Chondrocyte (in vitro differentiated cells): ENCODE data around the gene KCNK5. TPM values are rescaled to one million over a fixed set of nuclear protein-coding genes. Genes with fewer than 3 reads are reported as not detected.

Experiments used
- DNase-seq: peaks from one replicate; pipeline ENCODE4 v3.0.0; 2021; ENCODE audit warnings: mixed read lengths, low spot score
- H3K27ac Mint-ChIP-seq: one replicate; pipeline ENCODE4 v1.8.0; 2021; ENCODE audit warnings: mild to moderate bottlenecking, moderate library complexity, mixed read lengths; ENCODE audit not compliant: unreplicated experiment
- H3K27me3 Mint-ChIP-seq: 2 replicates; pipeline ENCODE4 v1.8.0; 2021; ENCODE audit warnings: low read depth, mixed read lengths
- H3K36me3 Mint-ChIP-seq: 2 replicates; pipeline ENCODE4 v1.8.0; 2021; ENCODE audit warnings: low read depth, mixed read lengths
- H3K4me1 Mint-ChIP-seq: 2 replicates; pipeline ENCODE4 v1.8.0; 2021; ENCODE audit warnings: low read depth, mild to moderate bottlenecking, mixed read lengths
- H3K4me3 Mint-ChIP-seq: one replicate; pipeline ENCODE4 v1.8.0; 2021; ENCODE audit warnings: mild to moderate bottlenecking, moderate library complexity, mixed read lengths; ENCODE audit not compliant: unreplicated experiment
- H3K9me3 Mint-ChIP-seq: 2 replicates; pipeline ENCODE4 v1.8.0; 2021; ENCODE audit warnings: low read depth, mixed read lengths
- total RNA-seq: library from RNA; stranded (reverse); gene quantifications from 3 replicates; pipeline ENCODE4 v1.2.1, GENCODE V29; 2021
- TF ChIP-seq, protein P1 (sequence below): fragments of 200-600 bp; sonication (generic); IDR thresholded peaks from 2 replicates; pipeline ENCODE4 v1.5.0; 2021; ENCODE audit warnings: antibody characterized with exemption, mild to moderate bottlenecking, moderate library complexity

KCNK5 gene
- total RNA-seq, 1 donor from 2014 or later: not detected

DNA sequence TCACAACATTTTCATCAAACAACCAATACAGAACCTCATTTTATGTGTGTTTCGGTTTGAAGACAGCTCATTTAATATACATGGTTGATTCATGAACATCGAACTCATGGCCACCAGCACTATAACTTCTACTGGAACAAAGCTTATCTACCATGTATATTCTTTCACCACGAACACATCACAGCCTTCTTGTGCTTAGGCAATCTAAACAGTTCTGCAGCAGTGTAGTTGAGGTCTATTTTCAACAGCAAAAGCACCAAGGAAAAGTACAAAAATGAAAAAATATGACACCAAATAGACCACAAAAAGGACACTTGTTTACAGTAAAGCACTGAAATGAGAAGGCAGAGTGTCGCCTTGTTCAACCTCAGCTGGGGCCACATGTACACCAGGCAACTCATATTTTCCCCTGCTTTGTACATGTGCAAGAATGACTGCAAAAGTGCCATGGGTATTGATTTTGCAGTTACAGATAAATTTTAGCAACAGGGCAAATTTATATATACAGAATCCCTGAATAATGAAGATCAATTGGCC is 25.8 kb upstream of the KCNK5 start:
- Mint-ChIP-seq H3K36me3 (no peaks in the 10 kb centered on the region), H3K4me1 (no peaks in the 10 kb centered on the region), H3K27ac (no peak overlapping the region), H3K27me3 (peaks cover 40% of the 10 kb centered on the region), H3K4me3 (no peak overlapping the region), H3K9me3 (peaks cover 13% of the 10 kb centered on the region)
- DNase-seq: no peak
- TF ChIP-seq, protein P1, sequence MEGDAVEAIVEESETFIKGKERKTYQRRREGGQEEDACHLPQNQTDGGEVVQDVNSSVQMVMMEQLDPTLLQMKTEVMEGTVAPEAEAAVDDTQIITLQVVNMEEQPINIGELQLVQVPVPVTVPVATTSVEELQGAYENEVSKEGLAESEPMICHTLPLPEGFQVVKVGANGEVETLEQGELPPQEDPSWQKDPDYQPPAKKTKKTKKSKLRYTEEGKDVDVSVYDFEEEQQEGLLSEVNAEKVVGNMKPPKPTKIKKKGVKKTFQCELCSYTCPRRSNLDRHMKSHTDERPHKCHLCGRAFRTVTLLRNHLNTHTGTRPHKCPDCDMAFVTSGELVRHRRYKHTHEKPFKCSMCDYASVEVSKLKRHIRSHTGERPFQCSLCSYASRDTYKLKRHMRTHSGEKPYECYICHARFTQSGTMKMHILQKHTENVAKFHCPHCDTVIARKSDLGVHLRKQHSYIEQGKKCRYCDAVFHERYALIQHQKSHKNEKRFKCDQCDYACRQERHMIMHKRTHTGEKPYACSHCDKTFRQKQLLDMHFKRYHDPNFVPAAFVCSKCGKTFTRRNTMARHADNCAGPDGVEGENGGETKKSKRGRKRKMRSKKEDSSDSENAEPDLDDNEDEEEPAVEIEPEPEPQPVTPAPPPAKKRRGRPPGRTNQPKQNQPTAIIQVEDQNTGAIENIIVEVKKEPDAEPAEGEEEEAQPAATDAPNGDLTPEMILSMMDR: no peak

DNA sequence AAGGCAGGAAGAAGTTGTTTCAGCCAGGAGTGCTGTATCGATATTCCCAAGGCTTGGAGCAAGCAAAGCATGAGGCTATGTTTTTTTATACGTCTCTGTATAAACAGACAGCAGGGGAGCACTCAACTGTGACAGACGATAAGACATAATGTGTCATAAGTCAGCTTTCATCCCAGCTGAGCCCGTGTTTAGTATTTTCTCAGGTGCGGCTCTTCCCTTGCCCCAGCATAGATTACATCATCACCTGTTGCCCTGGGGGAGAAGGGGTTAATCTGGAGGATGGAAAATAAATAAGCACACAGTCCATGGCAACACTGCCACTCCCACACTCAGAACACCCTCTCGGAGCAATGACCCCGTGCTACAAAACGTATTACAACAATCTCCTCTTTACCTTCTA is 22.1 kb upstream of the KCNK5 start:
- Mint-ChIP-seq H3K4me3 (no peak overlapping the region), H3K4me1 (no peaks in the 10 kb centered on the region), H3K36me3 (no peaks in the 10 kb centered on the region), H3K27ac (no peak overlapping the region), H3K9me3 (peaks cover 13% of the 10 kb centered on the region), H3K27me3 (peaks cover 34% of the 10 kb centered on the region)
- no peak for DNase-seq
- TF ChIP-seq, protein P1: no peak

DNA sequence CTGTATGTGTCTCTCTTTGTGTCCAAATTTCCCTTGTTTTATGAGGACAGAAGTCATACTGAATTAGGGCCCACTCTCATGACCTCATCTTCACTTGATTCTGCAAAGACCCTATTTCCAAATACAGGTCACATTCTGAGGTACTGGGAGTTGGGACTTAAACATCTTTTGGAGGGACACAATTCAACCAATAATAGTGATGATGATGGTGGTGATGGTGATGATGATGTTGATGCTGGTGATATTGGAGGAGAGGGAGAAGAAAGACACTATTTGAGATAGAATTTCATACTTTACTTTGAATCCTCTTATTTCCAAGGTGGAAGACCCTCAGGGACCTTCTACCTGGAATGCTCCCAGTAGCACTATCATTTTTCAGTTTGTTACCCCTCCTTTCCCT is 21.2 kb upstream of the KCNK5 start:
- Mint-ChIP-seq H3K4me3 (no peak overlapping the region), H3K27ac (no peak overlapping the region), H3K9me3 (peaks cover 13% of the 10 kb centered on the region), H3K36me3 (no peaks in the 10 kb centered on the region), H3K4me1 (no peaks in the 10 kb centered on the region), H3K27me3 (peaks cover 31% of the 10 kb centered on the region)
- no peak for DNase-seq
- TF ChIP-seq, protein P1: no peak

DNA sequence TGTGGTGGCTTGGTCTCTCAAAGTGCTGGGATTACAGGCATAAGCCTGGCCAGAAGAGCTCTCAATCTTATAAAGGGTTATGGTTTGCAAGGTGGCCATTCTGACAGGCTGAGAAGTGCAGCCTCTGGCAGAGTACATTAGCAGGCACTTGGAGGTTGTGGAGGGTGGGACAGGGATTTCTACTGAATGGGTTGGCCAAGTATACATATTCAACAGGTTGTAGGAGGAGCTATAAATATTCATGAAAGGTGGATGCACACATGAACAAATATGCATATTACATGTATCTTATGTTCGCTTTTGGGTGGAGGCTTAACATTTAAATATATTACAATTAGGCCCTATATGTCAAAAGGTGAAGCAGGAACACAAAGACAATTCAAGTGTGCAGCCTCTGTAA is 20.0 kb upstream of the KCNK5 start:
- no peaks in the 10 kb centered on the region for H3K36me3 Mint-ChIP-seq
- peaks cover 6% of the 10 kb centered on the region for H3K9me3 Mint-ChIP-seq
- no peaks in the 10 kb centered on the region for H3K4me1 Mint-ChIP-seq
- no peak overlapping the region for H3K27ac Mint-ChIP-seq
- peaks cover 29% of the 10 kb centered on the region for H3K27me3 Mint-ChIP-seq
- DNase-seq: no peak
- TF ChIP-seq, protein P1: no peak
- H3K4me3 Mint-ChIP-seq: no peak overlapping the region

DNA sequence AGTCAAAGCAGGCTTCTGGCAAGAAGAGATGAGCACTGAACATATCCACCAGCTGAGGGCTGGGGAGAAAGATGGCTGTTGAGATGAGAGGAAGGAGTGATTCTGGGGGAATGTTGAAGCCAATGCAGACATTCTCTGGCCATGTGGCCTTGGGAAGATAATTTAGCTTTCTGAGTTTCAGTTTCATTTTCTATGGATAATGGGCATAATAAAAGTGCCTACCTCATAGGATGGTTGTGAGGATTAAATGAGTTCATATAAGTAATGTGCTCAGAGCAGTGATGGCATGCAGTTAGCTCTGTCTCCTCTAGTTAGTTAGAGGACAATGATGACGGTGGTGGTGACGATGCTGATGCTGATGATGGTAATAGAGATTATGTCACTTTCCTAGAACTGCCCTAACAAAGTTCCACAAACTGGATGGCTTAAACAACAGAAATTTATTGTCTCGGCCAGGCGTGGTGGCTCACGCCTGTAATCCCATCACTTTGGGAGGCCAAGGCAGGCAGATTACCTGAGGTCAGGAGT is 18.5 kb upstream of the KCNK5 start:
- no peak overlapping the region for H3K27ac Mint-ChIP-seq
- no peak overlapping the region for H3K4me3 Mint-ChIP-seq
- H3K27me3 Mint-ChIP-seq: peaks cover 27% of the 10 kb centered on the region
- TF ChIP-seq, protein P1: no peak
- H3K4me1 Mint-ChIP-seq: no peaks in the 10 kb centered on the region
- H3K9me3 Mint-ChIP-seq: peaks cover 3% of the 10 kb centered on the region
- no peaks in the 10 kb centered on the region for H3K36me3 Mint-ChIP-seq
- no peak for DNase-seq
